HG03139 (cell line): Measurements from ENCODE around the gene BABAM2.
A peak's percentile ranks its signal among the peaks of the same experiment; 100 is the strongest.
"Not testable (repeated sequence)": the region's sequence is repeated elsewhere in the genome, so short reads cannot be mapped to it uniquely, and the experiment has no call there.

Experiments
- ATAC-seq: cut with Tn5 transposase; IDR thresholded peaks from one replicate; pipeline ENCODE4 v1.9.1; 2021; ENCODE audit not compliant: unreplicated experiment

BABAM2 gene

DNA sequence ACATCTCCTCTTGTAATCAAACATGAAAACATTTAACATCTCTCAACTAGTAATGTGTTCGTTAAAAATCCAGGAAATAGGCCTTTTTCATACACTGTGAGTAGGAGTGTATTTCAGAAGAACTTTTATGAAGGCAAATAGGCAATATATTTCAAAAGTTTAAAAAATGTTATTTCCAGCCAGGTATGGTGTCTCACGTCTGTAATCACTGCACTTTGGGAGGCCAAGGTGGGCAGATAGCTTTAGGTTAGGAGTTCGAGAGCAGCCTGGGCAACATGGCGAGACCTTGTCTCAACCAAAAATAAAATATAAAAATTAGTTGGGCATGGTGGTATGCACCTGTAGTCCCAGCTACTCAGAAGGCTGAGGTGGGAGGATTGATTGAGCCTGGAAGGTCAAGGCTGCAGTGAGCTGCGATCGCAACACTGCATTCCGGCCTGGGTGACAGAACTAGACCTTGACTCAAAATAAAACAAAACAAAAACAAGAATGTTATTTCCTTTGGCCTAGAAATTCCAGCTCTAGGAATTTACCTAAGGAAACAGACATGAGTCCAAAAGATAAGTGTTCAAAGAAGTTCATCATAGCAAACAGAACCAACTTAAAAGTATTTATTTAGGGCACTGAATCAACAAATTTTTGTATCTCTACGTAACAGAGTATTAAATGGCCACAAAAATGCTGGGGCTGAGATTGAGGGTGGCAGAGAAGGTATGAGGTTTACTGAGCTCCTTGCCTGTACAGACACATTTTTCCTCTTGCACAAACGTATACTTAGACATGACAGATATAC, 15.2 kb upstream of the BABAM2 start:
- ATAC-seq: no peak

DNA sequence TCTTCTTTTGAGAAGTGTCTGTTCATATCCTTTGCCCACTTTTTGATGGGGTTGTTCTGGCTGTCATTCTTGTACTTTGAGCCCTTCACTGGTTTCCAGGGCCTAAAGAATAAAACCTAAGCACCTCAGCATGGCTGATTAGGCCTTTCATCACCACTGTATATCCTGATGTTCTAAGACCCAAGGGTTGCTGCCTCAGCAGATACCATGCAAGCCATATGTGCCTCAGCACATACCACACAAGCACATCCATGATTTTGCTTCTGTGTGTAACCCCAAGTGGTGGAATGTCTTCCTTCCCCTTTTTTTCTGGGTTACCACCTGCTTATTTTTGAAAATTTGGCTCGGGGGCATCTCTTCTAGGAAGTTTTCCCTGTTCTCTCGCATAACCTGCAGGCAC, 11.7 kb upstream of the BABAM2 start:
- no peak for ATAC-seq

DNA sequence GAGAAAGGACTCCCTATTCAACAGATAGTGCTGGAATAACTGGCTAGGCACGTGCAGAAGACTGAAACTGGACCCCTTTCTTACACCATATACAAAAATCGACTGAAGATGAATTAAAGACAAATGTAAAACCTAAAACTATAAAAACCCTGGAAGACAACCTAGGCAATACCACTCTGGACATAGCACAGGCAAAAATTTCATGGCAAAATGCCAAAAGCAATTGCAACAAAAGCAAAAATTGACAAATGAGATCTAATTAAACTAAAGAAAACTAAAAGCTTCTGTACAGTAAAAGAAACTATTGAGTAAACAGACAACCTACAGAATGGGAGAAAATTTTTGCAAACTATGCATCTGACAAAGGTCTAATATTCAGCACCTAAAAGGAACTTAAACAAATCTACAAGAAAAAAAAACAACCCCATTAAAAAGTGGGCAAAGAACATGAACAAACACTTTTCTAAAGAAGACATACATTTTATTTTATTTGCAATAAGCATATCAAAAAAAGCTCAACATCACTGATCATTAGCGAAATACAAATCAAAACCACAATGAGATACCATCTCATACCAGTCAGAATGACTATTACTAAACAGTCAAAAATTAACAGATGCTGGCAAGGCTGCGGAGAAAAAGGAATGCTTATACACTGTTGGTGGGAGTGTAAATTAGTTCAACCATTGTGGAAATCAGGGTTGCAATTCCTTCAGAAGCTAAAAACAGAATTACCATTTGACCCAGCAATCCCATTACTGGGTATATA, 8.5 kb upstream of the BABAM2 start:
- not testable (repeated sequence) for ATAC-seq

DNA sequence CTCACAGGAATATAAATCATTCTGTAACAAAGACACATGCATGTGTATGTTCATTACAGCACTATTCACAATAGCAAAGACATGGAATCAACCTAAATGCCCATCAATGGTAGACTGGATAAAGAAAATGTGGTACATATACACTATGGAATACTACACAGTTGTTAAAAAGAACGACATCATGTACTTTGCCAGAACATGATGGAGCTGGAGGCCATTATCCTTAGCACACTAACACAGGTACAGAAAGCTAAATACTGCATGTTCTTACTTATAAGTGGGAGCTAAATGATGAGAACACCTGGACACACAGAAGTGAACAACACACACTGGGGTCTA, 8.0 kb upstream of the BABAM2 start:
- ATAC-seq: not testable (repeated sequence)

DNA sequence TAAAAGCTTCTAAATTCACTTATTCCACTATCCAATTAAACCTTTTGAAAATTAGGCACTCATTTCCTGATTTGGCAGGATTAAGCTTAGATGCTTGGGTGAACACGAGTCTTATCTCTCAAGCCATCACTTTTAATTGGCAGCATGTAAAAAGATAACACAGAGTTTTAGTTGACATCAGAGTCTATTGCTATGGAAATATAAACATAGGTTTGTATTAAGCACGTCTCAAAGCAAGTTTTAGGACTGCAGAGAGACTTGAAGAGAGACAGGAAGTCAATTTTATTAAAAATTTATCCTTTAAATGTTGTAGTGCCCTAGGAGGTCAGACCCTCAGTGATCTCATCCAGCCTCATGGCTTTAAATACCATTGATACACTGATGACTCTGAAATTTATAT, 5.9 kb upstream of the BABAM2 start:
- ATAC-seq: no peak

DNA sequence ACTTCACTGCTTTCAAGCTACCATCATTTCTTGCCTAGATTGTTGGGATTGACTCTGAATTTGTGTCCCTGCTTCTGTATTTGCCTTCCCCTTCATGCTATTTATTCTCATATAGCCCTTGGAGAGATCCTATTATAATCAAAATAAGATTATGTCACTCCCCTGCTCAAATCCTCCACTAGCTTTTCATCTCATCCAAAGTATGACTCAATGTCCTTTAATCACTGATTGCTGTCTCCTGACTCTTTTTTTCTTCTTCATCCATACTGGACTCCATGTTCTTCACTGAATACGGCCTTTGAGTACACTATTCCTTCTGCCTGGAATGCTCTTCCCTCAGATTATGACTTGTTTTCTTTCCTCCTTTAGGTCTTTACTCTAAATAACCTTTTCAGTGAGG, 5.3 kb upstream of the BABAM2 start:
- ATAC-seq: no peak

DNA sequence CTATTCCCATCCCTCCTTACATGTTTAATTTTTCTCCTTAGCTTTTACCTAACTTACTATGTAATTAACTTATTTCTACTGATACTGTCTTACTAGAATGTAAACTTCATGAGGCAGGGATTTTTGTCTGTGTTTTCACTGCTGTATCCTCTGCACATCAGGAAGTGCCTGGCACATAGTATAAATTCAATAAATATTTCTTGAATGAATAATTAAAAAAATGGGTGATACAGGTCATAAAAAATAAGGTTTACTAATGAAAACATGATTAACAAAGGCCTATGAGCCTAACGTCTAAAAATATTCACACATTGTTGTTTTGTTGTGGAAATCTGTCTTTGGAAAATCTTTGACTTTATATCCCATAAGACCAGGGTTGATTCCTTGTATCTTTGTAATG, 4.9 kb upstream of the BABAM2 start:
- no peak for ATAC-seq

DNA sequence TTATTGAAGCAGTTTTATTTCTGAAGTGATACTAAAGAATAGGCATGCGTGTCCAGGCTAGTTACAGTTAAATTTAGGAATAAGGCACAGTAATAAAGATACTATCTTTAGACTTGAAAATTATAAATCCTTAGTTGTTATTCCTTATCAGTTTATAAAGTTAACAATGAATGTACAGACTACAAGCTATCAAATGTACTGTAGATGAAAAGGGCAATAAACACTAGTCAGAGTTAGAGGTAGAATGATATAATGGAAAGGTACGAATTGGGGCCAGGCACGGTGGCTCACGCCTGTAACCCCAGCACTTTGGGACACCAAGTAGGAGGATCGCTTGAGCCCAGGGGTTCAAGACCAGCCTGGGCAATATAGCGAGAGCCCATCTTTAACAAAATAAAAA, 4.2 kb upstream of the BABAM2 start:
- ATAC-seq: no peak

DNA sequence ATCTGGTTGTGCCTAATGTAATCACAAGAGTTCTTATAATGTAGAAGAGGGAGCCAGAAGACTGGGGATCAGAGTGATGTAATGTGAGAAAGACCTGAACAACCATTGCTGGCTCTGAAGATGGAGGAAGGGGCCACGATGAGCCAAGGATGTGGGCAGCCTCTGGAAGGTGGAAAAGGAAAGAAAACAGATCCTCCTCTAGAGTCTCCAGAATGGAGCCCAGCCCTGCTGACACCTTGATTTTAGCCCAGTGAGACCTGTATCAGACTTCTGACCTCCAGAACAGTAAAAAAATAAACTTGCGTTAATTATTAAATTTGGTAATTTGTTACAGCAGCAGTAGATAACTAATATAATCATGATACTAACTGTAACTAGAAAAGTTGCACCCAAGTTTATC, 3.4 kb upstream of the BABAM2 start:
- ATAC-seq: no peak

DNA sequence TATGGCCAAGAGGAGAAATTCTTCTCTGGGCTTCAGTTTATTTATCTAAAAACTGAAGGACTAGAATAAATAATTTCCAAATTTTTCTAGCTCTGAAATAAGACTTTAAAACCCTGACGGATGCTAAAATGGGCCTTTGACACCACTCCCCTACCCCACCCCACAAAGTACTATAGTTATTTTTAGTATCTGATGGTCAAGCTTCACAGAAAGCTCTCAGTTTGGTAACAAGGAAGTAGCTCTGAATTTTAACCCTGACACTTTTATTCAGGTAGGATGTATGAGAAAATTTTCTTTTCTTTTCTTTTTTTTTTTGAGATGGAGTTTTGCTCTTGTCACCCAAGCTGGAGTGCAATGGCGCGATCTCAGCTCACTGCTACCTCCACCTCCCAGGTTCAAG, 2.7 kb upstream of the BABAM2 start:
- ATAC-seq: no peak

DNA sequence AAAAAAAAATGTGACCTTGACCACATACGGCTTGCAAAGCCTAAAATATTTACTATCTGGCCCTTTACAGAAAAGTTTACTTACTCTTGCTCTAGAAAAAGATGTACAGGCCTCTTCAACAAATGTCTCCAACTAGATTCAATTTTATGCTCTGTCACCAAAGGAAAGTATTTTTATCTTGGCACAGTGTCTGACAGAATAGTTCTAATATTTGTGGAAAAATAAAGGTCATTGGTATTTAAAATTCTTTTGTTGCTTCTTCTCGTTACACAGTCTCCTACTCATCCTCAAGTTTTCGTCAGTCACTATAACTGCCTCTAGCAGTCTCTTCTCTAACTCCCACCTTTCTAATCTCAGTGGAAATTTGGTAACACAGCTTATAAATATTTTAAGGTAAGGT, 1.7 kb upstream of the BABAM2 start:
- ATAC-seq: no peak

DNA sequence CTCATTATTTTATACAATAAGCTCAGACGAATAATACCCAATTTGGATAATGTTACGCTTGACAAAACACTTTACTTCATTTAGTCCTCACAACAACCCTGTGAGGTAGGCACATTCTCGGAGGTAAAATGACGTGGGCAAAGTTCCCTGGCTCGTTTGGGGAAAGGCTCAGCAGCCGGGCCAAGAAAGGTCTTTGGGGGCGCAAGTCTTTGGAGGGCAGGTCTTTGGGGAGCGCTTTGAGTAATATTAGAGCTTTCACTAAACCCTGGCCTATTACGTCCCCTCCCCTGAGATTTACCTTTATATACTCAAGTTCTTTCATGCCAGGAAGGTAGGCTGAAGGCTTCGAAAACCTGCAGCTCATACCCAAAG, 769 bp upstream of the BABAM2 start:
- peak; percentile 3 for ATAC-seq

DNA sequence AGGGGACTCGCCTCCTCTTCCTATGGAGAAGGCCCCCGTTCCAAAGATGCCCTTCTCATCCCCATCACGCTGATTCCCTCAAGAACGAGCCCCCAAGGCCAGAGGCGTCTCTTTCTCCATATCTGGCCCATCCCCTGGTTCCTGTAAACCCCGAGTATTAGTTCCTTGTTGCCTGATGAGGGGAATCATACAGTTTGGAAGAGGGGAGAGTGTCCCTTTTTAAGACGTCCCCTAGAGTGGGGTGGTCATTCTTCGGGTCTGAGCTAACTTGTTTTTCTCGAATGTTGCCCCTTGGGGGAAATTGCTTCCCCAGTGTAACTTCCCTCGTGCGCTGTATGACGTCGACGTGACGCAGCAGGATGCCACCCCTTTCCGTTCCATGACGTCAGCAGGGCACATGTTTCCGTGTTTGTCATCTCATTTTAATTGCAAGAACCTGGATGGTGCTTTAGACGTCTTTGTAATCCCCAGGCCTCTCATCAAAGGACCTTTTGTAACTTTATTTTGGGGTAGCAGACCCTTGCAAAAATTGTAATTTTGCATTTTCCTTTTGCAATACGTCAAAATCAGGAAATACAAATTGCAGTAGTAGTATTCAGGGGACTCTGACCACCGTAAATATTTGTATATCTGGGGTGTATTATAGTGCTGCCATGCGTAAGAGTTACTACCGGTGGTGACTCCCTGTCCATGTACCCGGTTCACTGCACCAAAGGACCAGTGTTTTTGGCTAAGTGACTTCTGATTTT, 569 bp downstream of the BABAM2 start:
- ATAC-seq: peak; percentile 6

DNA sequence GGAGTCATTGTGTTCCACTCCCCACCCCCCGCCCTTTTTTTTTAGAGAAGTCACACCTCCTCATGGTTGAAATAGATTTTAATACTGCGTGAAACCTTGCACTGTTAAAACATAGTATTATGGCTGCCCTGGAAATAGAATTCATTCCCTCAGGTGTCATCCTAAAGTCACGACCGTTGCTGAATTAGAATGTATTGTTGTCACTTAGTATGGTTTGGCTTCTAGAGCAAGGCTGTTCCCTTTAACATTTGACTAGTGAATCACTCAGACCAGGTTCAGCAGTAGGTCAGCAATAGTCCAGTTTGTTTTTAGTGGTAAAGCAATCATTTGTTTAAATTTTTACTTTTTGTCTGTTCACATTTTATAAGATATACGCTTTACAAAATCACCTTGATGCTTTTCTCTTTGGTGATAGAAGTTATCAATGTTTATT, 1.2 kb downstream of the BABAM2 start:
- no peak for ATAC-seq

DNA sequence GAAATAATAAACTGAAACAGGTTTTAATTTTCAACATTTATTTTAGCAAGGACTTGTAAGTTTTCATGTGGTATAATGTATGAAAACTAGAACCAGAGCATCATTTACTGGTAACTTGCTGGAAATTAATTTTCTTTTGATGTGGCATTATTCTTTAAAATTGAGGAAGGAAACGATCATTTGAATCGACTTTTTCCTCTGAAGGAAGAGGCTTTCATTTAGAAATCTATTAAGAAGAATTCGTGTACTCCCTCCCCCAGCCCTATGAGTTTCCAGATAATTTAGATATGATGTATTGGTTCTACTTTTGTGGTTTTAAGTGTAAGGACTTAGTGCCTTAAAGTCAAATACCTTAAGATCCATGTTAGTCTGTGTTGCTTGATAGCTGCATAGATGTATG, 2.5 kb downstream of the BABAM2 start:
- ATAC-seq: no peak

DNA sequence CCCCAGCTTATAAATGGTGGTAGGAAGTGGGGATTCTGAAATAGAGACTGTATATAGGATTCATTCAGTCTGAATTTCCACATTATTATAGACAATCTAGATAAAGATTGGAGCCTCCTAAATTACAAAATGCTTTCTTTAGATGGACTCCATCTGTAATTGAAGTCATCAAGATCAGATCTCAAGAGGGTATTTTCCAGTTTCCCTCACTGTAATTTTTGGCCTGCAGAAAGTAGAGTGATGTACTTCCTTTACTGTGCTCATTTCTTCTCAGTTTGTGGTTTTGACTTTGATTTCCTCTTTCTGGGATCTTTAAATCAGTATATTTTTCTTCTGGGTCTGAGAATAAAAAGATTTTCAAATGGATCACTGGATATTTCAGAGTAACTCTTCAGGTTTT, 7.2 kb downstream of the BABAM2 start:
- no peak for ATAC-seq

DNA sequence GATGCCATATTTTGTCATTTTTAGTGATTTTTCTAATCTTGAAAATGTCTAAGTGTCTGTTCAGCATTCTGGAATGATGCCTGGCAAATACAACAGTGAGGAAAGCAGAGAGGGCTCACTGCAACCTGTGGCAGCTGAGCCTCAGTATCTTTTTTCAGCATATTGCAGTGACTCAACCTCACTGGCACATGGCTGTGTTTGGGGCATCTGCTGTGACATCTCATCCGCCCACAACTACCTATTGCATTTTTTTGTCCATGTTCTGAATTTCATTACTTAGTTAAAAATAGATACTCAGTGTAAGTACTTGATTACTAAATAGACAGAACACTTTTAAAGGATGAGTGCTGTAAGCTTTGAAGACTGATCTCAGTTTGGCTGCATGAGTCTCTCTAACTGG, 10.7 kb downstream of the BABAM2 start:
- ATAC-seq: no peak

DNA sequence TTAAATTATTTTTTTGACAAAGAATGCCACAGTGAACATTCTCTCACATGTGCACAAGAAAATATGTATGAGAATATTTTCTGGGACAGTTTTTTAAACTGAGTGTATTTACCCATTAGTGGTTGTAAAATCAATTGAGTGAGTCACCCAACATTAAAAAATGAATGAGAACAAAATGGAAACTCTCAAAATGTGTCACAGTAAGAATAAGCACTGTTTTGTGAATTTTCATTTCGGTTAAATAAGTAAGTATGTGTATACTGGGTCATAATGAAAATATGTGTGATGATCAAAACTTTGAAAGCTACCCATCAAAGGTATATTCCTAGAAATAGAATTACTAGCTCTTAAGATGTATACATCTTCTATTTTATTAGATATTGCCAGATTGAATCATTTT, 11.6 kb downstream of the BABAM2 start:
- no peak for ATAC-seq

DNA sequence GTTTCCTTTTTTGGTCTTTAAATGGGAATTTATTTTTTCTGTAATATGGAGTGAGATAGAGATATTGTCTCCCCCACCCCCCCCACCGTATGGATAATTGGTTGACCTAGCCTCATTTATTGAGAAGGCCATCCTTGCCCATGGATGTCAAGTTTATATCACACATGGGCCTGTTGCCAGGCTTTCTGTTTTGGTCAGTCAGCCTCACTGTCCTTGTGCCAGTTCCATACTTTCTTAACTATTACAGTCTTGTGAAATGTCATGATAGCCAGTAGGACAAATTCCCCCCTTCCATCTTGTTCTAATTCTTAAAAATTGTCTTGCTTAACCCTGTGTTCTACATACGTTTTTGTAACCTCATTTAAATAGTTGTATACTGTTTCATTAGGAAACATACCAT, 12.5 kb downstream of the BABAM2 start:
- ATAC-seq: no peak

DNA sequence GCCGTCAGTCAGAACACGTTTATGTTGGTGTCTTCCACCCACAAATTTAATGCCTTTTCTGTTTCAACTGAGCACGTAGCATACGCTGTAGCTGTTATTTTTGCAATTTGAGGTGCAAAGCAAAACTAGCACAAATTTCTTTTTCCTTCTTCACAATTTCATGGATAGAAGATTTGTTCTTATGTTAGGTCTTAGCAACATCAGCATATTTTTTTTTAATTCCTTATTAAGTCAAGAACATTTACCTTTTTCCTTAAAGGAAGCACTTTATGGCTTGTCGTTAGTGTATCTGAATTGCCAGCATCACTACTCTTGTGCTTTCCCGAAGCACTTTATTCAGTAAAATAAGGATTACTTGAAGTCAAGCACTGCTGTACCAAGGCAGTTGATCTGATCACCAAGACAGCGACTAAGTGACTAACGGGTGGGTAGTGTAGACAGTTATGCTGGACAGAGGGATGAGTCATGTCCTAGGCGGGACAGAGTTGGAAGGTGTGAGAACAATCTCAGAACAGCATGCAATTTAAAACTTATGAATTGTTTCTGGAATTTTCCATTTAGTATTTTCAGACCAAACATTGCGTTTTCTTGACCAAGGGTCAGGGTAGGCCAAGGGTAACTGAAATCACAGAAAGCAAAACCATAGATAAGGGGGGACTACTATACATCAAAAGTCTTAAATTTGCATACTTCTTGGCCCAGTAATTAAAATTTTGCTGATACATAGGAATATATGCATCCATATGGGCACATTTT, 13.3 kb downstream of the BABAM2 start:
- no peak for ATAC-seq

DNA sequence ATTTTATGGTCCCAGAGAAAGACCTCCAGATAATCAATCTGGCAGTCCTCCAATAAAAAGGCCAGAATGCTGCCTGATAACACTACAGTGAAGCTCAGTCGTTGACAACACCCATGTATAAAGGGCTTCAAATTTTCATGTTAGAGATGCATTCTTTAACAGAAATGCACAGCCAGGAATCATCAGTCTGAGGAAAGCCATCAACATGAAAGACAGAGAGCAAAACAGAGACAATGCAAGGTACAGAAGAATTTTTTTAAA, 13.8 kb downstream of the BABAM2 start:
- ATAC-seq: no peak

DNA sequence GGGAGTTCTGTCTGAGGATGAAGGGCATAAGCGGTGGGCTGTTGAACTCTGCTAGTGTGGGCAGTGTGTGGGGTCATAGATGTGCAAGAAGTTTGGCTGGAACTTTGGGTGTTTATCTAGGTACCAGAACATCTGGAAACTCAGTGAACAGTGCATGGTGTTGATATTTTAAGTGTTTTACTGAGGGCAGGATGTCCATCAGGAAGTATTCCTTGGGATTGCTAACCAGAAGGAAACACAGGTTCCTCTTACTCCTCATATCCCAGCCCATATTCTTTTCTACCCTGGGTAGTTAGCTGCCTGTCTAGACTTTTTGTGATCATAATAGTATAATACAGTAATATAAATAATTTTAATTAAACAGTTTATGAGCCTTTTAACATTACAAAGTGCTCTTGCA, 15.5 kb downstream of the BABAM2 start:
- no peak for ATAC-seq
